Hematopoietic multipotent progenitor cell treated with erythropoietin and hydrocortisone succinate and interleukin-3 and kit ligand, for 4 days (in vitro differentiated cells): ENCODE data around the gene MPHOSPH10.
A peak's percentile ranks its signal among the peaks of the same experiment; 100 is the strongest.
"Not testable (repeated sequence)": the region's sequence is repeated elsewhere in the genome, so short reads cannot be mapped to it uniquely, and the experiment has no call there.

Experiments used
- DNase-seq: peaks from one replicate; pipeline ENCODE4 v3.0.0-alpha.2; 2015

Gene MPHOSPH10, protein sequence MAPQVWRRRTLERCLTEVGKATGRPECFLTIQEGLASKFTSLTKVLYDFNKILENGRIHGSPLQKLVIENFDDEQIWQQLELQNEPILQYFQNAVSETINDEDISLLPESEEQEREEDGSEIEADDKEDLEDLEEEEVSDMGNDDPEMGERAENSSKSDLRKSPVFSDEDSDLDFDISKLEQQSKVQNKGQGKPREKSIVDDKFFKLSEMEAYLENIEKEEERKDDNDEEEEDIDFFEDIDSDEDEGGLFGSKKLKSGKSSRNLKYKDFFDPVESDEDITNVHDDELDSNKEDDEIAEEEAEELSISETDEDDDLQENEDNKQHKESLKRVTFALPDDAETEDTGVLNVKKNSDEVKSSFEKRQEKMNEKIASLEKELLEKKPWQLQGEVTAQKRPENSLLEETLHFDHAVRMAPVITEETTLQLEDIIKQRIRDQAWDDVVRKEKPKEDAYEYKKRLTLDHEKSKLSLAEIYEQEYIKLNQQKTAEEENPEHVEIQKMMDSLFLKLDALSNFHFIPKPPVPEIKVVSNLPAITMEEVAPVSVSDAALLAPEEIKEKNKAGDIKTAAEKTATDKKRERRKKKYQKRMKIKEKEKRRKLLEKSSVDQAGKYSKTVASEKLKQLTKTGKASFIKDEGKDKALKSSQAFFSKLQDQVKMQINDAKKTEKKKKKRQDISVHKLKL

DNA sequence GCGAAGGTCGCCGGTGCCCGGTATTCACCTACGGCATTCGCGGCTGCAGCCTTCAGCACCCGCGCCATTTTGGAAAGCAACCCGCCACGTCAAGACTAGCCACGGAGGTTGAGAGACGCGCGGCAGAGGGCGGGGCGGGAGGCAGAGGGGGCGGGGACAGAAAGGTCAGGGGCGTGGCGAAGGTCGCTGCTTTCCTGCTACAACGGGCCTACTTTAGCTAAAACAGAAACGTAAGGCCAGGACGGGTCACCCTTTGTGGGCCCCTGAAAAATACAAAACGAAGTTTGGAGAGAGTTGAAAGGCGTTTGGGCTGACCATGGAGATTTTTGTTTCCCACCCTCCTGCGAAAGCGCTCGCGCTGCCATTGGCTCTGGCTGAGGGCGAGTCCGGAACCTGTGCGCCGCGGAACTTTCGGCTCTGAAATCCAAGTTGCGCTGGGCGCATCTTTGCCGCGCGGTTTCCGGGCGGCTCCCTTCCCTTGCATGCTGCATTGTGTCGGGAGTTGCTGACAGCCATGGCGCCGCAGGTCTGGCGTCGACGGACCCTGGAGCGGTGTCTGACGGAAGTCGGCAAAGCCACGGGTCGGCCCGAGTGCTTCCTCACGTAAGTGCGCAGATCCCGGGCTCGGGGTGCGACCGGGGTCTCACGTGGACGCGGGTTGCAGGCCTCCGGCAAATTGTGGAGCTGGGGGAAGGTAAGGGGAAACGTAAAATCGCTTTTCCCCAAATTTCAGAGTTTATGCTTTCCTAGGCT, at the start of gene MPHOSPH10, which contains the start of gene MCEE:
TSS of gene MPHOSPH10 (plus strand) at position 483 of the 753 bp plus-strand sequence. CDS start at position 515, 32 bp downstream.
TSS of gene MCEE (minus strand) at position 78 of the 753 bp plus-strand sequence. CDS start at position 68, 10 bp downstream.
- peak; percentile 96 for DNase-seq

DNA sequence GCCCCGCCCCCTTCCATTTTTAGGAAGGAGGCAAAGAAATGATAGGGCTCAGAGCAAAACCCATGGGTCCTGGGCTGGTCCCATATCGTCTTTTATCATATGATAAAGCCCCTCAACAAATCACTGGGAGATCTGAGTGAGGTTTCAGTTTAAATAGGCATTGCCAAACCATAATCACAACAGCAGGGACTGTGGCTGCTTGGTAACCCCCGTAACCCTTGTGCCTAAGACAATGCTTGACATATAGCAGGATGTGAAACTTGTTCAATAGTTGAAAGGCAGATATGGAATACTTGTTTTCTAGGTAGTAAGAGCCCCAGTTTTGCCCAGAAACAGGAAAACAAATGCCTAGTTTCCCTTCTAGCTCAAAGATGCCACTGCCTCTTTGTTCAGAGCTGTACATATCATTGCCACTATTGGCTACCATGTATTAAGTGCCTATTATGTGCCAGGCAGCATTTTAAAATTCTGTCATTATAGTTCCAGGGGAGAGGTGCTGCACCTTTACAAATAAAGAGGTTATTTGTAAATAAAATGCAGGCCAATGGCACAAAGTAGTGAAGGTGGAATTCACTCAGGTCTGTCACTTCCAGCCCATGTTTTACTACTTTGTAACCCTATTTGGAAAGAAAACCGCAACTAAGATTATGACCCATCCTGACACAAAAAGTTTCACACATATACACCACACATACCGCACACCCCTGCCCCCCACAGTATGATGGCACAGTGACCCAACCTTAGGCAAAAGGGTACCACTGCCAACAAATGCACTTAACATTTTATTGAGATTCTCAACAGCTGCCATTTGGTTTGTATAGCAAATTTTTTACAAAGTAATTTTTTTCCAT, 47.8 kb upstream of the MPHOSPH10 start:
- DNase-seq = no peak

DNA sequence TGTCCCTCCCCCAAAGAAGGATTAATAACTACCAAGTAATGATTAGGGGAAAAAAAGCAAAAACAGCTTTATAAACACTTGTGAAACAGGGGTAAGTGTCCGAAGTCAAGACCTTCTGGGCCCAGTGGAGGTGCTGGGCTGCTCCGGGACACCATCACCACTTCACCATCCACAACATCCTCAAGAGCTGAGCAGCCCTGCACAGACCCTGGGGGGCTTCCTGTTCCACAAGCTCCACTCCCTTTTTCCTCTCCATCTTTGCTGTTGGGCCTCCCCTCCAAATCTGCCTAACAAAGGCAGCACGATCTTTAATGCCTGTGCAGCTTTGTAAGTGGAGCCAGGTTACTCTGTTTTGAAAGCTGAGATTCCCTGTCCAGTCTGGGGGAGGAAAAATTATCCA, 47.1 kb upstream of the MPHOSPH10 start:
- not testable (repeated sequence) for DNase-seq

DNA sequence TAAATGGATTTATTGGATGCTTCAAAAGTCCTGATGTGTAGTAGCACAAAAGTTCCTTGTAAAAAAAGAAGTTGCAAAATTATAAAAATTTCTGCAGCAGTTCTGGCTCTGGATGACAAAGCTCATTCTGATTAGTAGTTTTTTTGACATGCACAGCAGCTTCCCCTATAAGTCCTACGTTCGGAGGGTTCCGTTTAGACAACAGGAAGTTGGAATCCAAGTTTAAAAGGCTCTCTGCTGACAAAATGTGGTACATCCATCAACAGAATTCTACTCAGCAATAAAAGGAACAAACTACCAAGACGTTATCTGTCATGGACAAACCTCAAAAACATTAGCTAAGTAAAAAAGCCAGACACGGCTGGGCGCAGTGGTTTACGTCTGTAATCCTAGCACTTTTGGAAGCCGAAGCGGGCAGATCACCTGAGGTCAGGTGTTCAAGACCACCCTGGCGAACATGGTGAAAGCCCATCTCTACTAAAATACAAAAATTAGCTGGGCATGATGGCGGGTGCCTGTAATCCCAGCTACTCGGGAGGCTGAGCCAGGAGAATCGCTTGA, 46.6 kb upstream of the MPHOSPH10 start:
- DNase-seq = peak; percentile 62

DNA sequence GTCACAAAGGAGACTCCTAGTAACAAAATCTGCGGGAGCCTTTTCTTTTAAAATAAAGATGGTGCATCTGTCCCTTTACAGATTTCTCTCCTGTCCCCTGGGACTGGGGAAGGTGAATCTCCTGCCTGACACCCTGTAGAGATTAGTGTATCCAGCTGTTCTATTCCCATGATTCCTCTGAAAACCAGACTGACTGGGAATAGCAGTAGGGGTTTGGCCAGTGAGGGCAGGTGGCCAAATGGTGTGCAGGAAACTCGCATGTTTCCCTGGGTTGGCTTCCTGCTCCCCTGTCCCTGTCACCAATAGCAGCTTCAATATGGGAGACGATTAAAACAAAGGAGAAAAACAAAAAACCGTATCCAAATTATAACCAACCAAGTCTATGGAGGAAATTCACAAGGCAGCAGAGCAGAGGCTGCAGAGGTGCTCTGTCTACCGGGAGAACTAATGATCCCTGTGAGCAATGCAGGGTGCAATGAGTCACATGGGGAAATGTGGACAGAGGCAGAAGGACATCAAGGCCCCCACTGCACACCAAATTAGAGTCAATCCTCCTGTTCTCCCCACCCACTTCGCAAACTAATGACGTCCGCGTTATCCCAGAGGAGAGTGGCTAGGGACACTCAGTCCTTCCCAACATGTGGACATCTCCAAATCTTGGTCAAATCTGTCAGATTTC, 45.0 kb upstream of the MPHOSPH10 start:
- not testable (repeated sequence) for DNase-seq

DNA sequence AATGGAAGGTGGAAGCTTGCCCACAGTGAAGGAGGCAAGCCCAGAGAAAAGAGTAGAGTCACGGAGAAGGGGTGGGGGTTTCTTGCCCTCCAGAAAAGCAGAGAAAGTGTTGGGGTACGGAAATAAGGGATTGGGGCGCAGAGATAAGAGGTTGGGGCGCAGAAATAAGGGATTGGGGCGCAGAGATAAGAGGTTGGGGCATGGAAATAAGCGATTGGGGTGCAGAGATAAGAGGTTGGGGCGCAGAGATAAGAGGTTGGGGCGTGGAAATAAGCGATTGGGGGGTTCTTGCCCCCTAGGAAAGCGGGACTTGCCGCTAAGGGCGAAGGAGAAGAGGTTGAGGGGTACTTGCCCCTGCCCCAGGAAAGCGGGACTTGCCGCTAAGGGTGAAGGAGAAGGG, 41.0 kb upstream of the MPHOSPH10 start:
- not testable (repeated sequence) for DNase-seq

DNA sequence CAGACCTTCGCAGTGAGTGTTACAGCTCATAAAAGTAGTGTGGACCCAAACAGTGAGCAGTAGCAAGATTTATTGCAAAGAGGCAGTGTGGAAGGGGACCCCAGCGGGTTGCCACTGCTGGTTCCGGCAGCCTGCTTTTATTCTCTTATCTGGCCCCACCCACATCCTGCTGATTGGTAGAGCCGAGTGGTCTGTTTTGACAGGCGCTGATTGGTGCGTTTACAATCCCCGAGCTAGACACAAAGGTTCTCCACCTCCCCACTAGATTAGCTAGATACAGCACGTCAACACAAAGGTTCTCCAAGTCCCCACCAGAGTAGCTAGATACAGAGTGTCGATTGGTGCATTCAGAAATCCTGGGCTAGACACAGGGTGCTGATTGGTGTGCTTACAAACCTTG, 38.6 kb upstream of the MPHOSPH10 start:
- not testable (repeated sequence) for DNase-seq

DNA sequence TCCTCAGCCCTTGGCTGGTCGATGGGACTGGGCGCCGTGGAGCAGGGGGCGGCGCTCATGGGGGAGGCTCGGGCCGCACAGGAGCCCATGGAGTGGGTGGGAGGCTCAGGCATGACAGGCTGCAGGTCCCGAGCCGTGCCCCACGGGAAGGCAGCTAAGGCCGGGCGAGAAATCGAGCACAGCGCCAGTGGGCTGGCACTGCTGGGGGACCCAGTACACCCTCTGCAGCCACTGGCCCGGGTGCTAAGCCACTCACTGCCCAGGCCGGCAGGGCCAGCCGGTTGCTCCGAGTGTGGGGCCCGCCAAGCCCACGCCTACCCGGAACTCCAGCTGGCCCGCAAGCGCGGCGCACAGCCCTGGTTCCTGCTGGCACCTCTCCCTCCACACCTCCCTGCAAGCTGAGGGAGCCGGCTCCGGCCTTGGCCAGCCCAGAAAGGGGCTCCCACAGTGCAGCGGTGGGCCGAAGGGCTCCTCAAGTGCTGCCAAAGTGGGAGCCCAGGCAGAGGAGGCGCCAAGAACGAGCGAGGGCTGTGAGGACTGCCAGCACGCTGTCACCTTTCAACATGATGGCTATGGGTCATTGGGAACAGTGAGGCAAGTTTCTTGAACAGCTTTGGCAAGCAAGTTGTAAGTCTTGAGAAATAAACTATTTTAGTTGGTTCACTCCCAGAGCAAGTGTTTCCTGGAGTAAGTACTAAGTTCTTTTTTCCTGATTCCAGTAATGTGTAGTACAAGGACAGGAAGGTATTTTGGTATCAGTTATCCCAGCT, 37.8 kb upstream of the MPHOSPH10 start:
- not testable (repeated sequence) for DNase-seq

DNA sequence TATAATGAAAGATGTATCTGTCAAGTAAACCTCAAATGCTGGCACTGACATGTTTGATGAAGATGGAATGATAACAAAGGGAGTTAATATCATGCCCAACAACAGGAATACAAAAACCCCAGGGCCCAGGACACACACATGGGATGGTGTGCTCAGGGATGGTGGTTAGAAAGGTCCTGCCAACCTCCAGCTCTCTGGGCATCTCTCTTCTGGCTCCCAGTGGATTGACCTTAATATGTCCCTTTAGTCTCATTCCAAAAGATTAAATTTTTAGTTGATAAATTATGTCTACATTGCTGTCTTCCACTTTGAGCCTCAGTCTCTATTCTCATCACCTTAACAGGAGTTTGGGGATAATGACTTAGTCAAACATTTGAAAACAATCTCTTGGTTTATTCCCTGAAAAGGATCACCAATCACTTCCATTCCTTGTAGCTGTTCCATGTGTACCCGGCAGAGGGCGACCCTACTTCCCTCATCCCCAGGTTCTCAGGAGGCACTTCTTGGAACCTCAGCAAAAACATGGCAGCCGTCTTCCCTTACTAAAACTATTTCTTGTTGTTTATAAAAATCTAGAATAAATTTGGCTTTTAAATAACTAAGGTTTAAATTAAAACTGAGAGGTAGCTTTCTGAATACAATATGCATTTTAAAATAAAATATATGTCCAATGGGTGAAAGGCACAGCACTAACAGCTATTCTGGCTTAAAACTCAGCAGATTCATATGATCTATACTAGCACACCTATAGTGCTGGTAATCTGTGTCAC, 30.1 kb upstream of the MPHOSPH10 start:
- peak; percentile 76 for DNase-seq

DNA sequence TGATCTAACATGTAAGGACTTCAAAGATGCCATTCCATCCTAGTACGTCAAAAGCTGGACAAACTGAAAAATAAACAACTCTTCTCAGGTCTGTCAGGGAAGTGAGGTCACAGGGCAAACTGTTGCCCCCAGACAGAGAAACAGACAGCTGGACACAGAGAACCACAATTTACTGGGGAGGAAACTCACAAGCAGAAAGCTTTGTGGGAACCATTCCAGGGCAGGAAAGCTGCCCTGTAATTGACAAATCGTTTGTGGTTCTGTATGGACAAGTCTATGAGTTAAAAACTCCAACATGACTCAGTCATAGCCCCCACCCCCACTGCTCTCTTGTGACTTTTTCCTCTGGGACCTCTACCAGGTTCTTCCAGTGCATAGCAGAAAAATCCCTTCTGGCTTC, 28.8 kb upstream of the MPHOSPH10 start:
- peak; percentile 9 for DNase-seq

DNA sequence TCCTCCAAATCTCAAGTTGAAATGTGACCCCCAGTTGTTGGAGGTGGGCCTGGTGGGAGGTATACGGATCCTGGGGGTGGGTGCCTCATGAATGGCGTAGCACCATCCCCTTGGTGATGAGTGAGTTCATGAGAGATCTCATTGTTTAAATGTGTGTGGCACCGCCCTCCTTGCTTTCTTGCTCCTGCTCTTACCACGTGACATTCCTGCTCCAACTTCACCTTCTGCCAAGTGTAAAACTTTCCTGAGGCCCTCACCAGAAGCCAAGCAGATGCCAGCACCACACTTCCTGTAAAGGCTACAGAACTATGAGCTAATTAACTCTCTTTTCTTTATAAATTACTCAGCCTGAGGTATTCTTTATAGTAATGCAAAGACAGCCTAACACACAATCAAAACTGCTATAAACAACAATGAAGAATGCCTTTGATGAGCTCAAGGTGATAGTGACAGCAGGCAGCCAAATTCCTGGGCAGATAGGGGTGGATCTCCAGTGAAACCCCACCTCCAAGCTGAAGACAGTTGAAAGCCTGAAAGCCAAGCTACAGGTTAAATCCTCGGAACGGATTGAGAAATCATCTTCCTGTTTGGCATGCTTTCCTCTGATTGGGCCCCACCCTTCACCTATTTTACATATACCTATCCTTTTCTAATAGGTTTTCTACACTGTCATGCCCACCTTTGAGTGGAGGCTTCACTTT, 27.3 kb upstream of the MPHOSPH10 start:
- no peak for DNase-seq

DNA sequence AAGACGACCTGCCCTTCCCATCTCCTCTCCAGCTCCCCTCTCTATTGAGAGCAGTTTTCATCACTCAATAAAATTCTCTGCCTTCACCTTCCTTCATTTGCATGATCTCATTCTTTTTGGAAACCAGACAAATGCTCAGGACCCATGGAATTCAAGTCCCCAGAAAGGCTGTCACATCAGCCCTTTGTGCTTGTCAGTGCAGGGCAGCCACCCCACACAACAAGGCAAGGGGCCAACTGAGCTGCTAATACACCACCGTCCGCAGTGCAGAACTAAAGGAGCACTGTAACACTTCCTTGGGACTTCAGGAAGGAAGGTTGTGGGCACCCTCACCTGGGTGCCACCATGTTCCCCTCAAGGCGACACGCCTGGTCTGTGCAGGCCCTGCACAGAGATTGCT, 26.6 kb upstream of the MPHOSPH10 start:
- no peak for DNase-seq

DNA sequence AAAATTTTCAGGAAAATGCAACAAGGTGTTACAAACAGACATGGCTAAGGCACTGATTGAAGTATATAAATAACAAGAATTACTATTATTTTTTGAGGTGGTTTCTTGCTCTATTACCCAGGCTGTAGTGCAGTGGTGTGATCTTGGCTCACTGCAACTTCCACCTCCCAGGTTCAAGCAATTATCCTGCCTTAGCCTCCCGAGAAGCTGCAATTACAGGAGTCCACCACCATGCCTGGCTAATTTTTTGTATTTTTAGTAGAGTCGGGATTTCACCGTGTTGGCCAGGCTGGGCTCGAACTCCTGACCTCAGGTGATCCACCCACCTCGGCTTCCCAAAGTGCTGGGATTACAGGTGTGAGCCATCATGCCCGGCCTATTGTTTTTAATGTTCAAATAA, 24.0 kb upstream of the MPHOSPH10 start:
- DNase-seq = not testable (repeated sequence)

DNA sequence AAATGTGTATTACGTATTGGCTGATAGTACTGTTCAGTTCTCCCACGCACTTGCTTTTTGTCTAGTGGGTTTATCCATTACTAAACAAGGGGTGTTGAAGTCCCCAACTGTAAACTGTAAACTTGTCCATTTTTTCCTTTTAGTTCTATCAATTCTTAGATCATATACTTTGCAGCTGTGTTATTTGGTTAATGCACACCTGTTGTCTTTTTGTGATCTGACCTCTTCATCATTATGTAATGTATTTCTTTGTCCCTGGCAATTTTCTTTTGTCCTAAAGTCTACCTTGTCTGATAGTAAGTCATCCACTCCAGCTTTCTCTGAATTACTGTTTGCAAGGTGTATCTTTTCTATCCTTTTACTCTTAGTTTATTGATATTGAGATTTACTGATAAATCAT, 22.3 kb upstream of the MPHOSPH10 start:
- no peak for DNase-seq

DNA sequence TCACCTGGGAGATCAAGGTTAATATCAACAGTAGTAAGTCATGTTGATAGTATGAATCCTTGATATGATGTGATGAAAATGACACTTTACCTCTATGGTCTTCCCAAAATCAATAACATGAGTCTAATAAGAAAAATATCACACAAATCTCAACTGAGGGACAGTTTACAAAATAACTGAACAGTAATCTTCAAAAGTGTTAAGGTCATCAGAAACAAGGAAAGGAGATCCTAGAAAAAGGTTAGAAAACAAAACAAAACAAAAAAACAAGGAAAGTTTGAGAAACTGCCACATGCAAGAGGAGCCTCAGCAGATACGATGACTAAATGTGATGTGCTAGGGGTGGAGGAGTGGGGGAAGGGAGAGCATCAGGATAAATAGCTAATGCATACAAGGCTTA, 16.6 kb upstream of the MPHOSPH10 start:
- no peak for DNase-seq

DNA sequence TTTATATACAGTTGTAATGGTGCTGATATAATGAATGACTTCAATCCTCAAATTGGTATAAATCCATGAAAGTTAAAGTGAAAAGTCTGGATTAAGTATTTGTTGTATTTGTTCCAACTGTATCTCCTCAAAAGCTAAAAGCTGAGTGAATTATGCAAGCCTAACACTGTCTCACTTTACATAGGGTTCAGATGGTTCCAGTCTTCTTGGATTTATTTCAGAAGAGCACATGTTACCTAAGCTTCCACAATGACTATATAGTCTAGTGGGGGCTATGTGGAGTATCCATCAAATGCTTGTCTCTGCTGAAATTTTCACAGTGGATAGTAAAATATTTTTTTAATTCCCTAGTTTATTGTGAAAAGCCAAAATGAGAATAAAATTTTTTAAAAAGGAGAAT, 13.4 kb upstream of the MPHOSPH10 start:
- DNase-seq = no peak

DNA sequence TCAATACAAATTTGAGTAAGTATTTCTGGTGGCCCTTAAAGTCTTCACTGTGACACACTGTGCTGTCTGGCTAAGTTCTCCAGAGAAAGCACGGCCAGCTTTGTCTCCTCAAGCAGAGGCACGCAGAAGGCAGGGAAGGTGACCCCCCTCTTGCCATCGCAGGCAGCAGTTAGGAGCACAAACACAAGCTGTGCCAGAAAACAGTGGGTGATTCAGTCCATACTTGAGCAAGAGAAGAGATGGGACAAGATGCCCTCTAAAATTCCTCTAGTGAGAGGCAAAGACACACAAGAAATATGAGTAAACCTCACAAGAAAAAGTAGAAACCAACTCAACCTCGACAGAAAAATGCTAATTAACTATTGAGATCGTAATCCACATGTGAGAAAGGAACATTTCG, 10.2 kb upstream of the MPHOSPH10 start:
- no peak for DNase-seq

DNA sequence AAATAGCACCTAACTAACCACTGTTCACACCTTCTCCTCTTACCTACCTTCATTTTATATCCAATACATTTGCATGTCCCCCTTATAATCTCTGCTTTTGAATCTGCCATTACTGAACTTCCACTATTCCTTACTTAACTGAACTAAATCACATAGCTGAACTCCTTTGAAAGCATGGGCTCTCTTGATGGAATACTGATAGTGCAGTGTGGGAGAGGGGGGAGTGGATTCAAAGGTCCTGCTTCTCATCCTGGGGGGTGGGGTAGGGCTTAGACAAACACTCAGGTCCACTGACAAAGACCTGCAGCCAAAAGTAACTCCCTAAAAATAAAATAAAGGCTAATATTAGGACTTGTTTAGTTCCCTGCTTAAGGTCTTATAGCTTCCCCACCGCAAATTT, 9.0 kb upstream of the MPHOSPH10 start:
- no peak for DNase-seq
